Muscle layer of duodenum (tissue), 2 donors: Measurements from ENCODE around the gene PROCA1.

ENCODE experiments used
- H3K27ac ChIP-seq: one replicate; pipeline ENCODE4 v1.7.0; 2013; ENCODE audit warnings: mild to moderate bottlenecking, low read length
- H3K27me3 ChIP-seq: one replicate; pipeline ENCODE4 v1.7.0; 2013; ENCODE audit warnings: low read depth, mild to moderate bottlenecking, control low read depth, low read length
- H3K36me3 ChIP-seq, 2 donors: one replicate each; pipeline ENCODE4 v1.7.0; 2013; ENCODE audit warnings: low read length in 2 of 2, control low read depth in 1 of 2, mild to moderate bottlenecking in 1 of 2; ENCODE audit not compliant: insufficient read depth in 2 of 2, control insufficient read depth in 1 of 2
- H3K4me1 ChIP-seq, 2 donors: one replicate each; pipeline ENCODE4 v1.7.0; 2013; ENCODE audit warnings: low read length in 2 of 2, mild to moderate bottlenecking in 2 of 2, control low read depth in 1 of 2, moderate library complexity in 1 of 2; ENCODE audit not compliant: insufficient read depth in 2 of 2, control insufficient read depth in 1 of 2
- H3K4me3 ChIP-seq, 2 donors: one replicate each; pipeline ENCODE4 v1.7.0; 2013; ENCODE audit warnings: low read length in 2 of 2, low read depth in 1 of 2, mild to moderate bottlenecking in 1 of 2
- H3K9me3 ChIP-seq, 2 donors: one replicate each; pipeline ENCODE4 v1.7.0; 2013; ENCODE audit warnings: low read length in 2 of 2, control low read depth in 1 of 2, mild to moderate bottlenecking in 1 of 2; ENCODE audit not compliant: control insufficient read depth in 1 of 2
- donor health status: healthy.

Gene PROCA1

DNA sequence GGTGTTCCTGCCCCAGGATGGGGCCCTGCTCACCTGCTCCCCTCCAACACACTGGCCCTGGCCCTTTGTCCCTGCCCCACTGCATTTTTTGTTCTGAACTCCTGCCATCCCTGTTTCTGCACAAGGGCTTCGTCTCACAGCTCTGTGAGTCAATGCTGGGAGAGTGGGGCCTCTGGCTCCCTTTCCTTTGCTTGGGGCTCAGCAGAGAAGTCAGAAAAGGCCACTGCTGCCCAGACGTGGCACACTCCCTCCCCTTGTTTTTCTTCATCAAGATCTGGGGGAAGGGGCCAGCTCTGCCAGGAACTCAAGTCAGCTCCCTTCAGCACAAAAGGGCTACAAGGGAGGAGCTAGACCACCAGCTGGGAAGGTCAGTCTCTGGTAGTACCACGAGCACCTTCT, 8.9 kb downstream of the PROCA1 start:
- no peaks in the 10 kb centered on the region for H3K27me3 ChIP-seq
- H3K4me1 ChIP-seq, result no peaks in the 10 kb centered on the region
- no peak overlapping the region for H3K27ac ChIP-seq
- peaks cover 60 to 70% of the 10 kb centered on the region in 2 donors for H3K36me3 ChIP-seq
- H3K9me3 ChIP-seq, result no peaks in the 10 kb centered on the region
- H3K4me3 ChIP-seq, result no peak overlapping the region

DNA sequence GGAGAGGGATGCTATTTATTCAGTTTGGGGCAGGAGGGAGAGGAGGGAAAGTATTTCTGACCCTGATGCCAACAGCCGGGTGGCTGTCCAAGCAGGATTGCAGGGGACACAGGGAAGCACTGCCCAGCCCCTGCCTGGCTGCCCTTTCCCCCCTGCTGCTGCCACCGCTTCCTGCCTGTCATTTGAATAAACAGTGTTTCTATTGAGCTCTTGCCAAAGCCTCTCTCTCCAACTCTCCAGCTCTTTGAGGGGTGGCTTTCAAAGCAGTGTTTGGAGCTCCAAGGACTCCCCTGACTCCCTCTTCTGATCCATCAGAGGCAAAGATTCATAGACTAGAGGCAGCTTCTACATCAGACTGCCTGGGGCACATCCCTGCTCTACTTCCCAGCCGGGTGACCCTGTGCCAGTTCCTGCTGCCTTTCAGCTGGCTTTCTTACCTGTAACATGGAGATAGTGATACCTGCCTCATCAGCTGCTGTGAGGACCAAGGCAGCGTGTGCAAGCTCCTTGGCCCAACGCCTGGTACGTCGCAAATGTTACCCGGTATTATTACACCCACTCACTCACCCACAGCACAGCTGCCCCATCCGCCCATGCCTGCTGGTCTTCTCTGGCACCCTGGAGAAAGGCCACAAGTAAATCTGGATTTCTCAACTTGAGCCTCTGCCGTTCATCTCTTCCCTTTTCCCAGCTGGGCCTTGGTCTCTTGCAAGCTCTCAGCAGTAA, 9.5 kb downstream of the PROCA1 start:
- Histone ChIP-seq H3K27me3 (no peaks in the 10 kb centered on the region), H3K9me3 (no peaks in the 10 kb centered on the region), H3K4me1 (no peaks in the 10 kb centered on the region), H3K36me3 (peaks cover 66 to 76% of the 10 kb centered on the region in 2 donors), H3K27ac (no peak overlapping the region), H3K4me3 (no peak overlapping the region)

DNA sequence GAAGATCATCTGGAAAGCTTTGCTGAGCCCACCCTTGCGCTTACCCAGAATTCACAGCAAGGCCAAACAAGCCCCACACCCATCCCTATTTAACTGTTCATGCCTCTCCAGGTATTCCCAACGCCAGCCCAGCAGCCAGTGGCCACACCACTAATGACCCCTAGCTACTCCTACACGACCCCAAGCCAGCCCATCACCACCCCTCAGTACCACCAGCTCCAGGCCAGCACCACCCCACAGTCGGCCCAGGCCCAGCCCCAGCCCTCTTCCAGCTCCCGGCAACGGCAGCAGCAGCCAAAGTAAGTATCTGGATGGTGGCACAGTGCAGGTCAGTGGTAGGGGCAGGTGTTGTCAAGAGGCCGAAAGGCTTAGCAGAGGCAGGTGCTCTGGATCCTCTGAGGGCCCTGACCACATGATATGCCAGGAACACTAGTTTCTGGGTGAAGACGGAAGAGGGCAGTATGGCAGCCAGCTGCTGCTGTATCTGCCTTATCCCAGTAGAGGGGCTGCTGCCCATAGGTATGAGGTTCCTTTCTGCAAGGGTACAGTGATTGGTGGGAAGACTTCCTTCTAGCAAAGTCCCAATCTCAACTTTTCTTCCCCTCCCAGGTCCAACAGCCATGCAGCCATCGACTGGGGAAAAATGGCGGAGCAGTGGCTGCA, 10.7 kb downstream of the PROCA1 start:
- Histone ChIP-seq H3K27ac (no peak overlapping the region), H3K36me3 (peaks cover 72 to 88% of the 10 kb centered on the region in 2 donors)

DNA sequence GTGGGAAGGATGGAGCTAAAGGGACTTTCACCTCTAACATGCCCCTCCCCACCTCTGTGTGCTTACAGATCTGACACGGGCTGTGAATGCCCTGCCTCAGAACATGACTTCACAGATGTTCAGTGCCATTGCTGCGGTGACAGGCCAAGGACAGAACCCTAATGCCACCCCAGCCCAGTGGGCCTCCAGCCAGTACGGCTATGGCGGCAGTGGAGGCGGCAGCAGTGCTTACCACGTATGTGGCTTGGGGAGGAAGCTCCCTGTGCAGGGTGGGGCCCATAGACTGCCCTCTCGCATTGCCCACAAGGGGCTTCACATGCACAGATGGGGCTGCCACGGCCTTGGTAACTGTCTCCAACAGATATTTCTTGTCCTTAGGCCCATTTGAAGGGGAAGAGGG, 11.4 kb downstream of the PROCA1 start:
- Histone ChIP-seq H3K9me3 (no peaks in the 10 kb centered on the region), H3K4me1 (no peaks in the 10 kb centered on the region), H3K27ac (no peak overlapping the region), H3K4me3 (no peak overlapping the region), H3K36me3 (peaks cover 77 to 95% of the 10 kb centered on the region in 2 donors), H3K27me3 (no peaks in the 10 kb centered on the region)

More for the DNA sequence above, 10.7 kb downstream of the PROCA1 start:
- no peaks in the 10 kb centered on the region for H3K27me3 ChIP-seq
- no peak overlapping the region for H3K4me3 ChIP-seq
- no peaks in the 10 kb centered on the region for H3K4me1 ChIP-seq
- H3K9me3 ChIP-seq, result no peaks in the 10 kb centered on the region

DNA sequence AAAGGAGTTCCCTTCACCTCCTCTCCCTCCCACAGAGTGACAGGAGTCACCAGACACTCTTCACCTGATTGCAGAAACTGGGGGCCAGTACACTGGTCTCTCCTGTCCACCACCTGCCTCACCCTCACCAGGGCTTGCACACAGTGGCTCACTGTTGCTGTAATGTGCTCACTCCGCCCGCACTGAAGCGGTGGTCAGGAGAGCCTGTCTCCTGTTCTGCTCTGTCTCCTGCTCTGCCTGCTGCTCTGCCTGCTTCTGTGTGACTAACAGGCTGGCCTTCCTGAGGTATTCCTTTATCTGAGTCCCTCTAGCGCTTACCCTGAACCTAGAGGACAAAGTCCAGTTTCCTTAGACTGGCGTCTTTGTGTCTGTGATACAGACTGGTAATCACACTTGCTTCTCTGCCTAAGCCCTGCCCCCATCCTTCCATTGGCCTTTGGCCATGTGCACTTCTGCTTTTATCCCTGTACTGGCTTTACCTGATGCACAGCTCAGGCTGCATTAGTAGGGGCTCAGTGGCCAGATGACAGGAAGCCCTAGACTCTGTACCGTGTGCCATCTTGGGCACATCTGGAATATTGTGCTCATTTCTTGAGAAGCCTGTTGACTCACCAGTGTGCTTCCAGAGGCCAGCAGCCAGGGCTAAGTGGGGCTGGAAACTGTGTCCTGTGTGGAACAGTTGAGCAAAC, 13.3 kb downstream of the PROCA1 start:
- Histone ChIP-seq H3K9me3 (no peaks in the 10 kb centered on the region), H3K36me3 (peaks cover 89 to 100% of the 10 kb centered on the region in 2 donors), H3K27me3 (no peaks in the 10 kb centered on the region), H3K4me1 (no peaks in the 10 kb centered on the region), H3K27ac (no peak overlapping the region), H3K4me3 (no peak overlapping the region)

DNA sequence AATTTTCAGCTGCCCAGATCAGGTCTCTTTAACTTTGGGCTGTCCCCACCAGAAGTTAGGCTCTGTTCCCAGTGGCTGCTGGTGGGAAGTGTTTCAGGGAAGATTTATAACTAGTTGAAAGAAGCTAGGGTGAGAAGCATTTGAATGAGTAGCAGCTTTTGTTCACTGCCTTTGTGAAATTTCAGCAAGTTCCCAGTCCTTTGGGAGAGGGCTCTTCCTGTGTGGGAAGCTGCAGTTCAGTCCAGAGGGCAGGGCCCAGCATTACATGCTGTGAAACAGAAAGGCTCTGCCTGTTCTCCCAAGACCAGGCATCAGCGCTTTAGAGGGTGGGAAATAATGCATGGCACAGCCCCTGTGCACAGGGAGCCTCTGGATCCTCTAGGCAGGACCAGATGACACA, 17.8 kb downstream of the PROCA1 start:
- H3K4me3 ChIP-seq, result no peak overlapping the region
- peaks cover 69 to 81% of the 10 kb centered on the region in 2 donors for H3K36me3 ChIP-seq
- H3K27me3 ChIP-seq, result no peaks in the 10 kb centered on the region
- H3K9me3 ChIP-seq, result no peaks in the 10 kb centered on the region
- no peak overlapping the region for H3K27ac ChIP-seq
- no peaks in the 10 kb centered on the region for H3K4me1 ChIP-seq

DNA sequence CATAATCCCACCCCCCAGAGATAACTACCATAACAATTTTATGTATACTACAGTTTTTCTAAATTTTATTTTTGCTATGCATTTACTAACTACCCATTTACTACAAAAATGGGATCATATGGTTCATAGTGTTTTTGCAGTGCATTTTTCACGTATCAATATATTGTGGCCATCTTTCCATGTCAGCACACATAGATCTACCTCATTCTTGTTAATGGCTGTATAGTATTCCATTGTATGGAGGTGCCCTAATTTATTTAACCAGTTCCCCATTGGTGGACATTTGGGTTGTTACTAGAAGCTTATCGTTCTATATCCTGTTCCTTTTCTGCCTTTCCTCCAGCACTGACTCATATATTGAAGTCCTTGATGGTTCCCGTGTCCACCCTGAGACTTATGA, 22.7 kb downstream of the PROCA1 start:
- H3K4me1 ChIP-seq, result peaks cover 0 to 3% of the 10 kb centered on the region in 2 donors
- H3K9me3 ChIP-seq, result no peaks in the 10 kb centered on the region
- no peak overlapping the region for H3K4me3 ChIP-seq
- H3K27me3 ChIP-seq, result no peaks in the 10 kb centered on the region
- H3K27ac ChIP-seq, result no peak overlapping the region
- peaks cover 75 to 80% of the 10 kb centered on the region in 2 donors for H3K36me3 ChIP-seq

DNA sequence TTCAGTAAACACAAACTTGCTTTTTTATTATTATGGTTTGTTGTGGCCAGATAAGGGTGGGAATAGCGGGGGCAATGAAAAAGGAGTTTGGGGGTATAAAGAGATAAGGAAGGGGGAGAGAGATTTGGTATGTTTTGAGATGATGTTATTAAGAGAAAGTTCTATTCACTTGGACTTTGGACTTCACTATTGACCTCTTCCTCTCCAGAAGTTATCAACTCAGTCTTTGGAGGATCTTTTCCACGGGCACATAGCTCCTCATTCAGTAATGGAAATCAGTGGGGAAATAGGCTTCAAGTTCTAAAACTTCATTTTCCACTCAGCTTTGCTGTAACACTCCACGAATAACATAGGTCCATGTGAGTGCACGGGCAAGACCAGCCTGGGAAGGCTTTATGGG, 23.2 kb downstream of the PROCA1 start:
- Histone ChIP-seq H3K4me1 (peaks cover 0 to 3% of the 10 kb centered on the region in 2 donors), H3K4me3 (no peak overlapping the region), H3K9me3 (no peaks in the 10 kb centered on the region), H3K27ac (no peak overlapping the region), H3K36me3 (peaks cover 71 to 79% of the 10 kb centered on the region in 2 donors), H3K27me3 (no peaks in the 10 kb centered on the region)

DNA sequence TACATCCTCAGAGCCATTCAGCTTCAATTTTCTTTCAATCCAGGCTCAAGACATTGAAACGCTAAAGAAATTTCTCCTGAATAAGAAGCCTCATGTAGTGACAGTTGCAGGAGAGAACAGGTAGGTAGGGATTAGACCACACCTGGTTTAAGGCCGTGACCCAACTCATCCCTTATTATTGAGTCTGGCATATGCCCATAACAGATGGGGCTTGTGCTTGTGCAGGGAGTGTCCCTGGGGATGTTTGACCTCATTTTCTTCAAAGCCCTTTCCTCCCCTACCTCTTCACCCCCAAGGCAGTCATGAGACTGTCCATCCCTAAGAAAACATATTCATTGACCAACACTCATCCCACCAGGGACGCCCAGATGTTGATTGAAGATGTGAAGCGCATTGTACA, 25.4 kb downstream of the PROCA1 start:
- Histone ChIP-seq H3K4me3 (no peak overlapping the region), H3K9me3 (no peaks in the 10 kb centered on the region), H3K4me1 (peaks cover 0 to 3% of the 10 kb centered on the region in 2 donors), H3K27me3 (no peaks in the 10 kb centered on the region), H3K36me3 (peaks cover 92 to 97% of the 10 kb centered on the region in 2 donors), H3K27ac (no peak overlapping the region)

DNA sequence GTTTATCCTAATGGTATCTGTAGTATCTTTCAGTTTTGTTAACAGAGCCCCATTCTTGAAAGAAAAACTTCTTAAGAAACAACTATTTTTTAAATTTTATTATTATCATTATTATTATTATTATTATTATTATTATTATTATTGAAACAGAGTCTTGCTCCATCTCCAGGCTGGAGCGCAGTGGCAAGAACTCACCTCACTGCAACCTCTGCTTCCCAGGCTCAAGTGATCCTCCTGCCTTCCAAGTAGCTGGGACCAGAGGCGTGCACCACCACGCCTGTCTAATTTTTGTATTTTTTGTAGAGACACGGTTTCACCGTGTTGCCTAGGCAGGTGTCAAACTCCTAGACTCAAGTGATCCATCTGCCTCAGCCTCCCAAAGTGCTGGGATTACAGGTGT, 26.3 kb downstream of the PROCA1 start:
- no peak overlapping the region for H3K4me3 ChIP-seq
- H3K27ac ChIP-seq, result no peak overlapping the region
- peaks cover 88 to 97% of the 10 kb centered on the region in 2 donors for H3K36me3 ChIP-seq

DNA sequence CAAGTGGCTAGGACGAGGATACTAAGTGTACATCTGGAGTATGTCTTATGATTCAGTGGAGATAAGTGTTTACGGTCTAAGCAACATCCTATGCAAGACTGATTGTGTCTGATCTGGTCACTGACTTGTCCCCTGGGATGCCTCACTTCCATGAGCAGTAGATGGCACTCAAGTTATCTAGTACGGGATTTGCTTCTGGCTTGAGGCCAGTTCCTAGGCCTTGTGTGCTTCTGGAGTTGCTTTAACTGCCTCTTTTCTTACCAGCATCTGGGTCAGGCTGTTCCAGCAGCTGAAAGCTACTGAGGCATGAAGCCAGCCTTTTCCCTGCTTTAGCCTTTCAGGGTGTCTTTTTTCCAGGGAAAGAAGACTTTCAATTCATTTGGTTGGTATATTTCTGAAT, 26.7 kb downstream of the PROCA1 start:
- no peak overlapping the region for H3K27ac ChIP-seq
- peaks cover 84 to 93% of the 10 kb centered on the region in 2 donors for H3K36me3 ChIP-seq
- no peaks in the 10 kb centered on the region for H3K9me3 ChIP-seq

More for the DNA sequence above, 26.3 kb downstream of the PROCA1 start:
- Histone ChIP-seq H3K9me3 (no peaks in the 10 kb centered on the region), H3K4me1 (peaks cover 0 to 3% of the 10 kb centered on the region in 2 donors), H3K27me3 (no peaks in the 10 kb centered on the region)

More for the DNA sequence above, 26.7 kb downstream of the PROCA1 start:
- peaks cover 0 to 3% of the 10 kb centered on the region in 2 donors for H3K4me1 ChIP-seq
- H3K4me3 ChIP-seq, result no peak overlapping the region
- H3K27me3 ChIP-seq, result no peaks in the 10 kb centered on the region
